Right lobe of liver (tissue), 4 donors: ENCODE results near the gene GON7.

Experiments used
- POLR2A ChIP-seq: fragments of 450-650 bp; IDR thresholded peaks from one replicate; pipeline ENCODE4 v1.6.1; 2017; ENCODE audit warnings: antibody characterized with exemption, mild to moderate bottlenecking
- TF ChIP-seq, protein P1 (sequence below), 4 donors: fragments of 200-600 bp in 3 of 4; fragments of 450-650 bp in 1 of 4; IDR thresholded peaks; one replicate each; pipeline versions ENCODE4 v1.5.1 to v1.8.0; 2016 to 2022; ENCODE audit warnings: antibody characterized with exemption in 4 of 4, mild to moderate bottlenecking in 2 of 4
- donor health status: DM: no; HTN: no; CAD: no.
- donor health status: DM: no; HTN: no; CAD: no.
- donor health status: DM: no; HTN: yes; CAD: no.

DNA sequence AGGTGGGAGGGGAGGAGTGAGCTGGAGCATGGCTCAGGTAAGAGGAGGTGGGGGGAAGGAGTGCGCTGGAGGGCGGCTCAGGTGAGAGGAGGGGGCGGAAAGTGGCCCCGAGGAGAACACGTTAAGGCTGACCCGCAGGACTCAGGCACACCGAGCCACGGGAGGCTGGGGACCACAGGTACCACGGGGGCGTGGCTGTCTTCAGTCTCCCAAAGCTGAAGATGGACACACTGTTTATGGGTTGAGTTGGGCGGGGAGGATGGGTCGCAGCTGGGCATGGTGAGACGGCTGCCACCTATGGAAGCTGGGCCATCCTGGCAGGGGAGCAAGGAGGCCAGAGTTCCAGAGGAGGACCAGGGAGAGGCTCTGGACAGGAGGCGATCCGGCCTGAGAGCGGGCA lies 23.7 kb upstream of the GON7 start:
- TF ChIP-seq, protein P1, sequence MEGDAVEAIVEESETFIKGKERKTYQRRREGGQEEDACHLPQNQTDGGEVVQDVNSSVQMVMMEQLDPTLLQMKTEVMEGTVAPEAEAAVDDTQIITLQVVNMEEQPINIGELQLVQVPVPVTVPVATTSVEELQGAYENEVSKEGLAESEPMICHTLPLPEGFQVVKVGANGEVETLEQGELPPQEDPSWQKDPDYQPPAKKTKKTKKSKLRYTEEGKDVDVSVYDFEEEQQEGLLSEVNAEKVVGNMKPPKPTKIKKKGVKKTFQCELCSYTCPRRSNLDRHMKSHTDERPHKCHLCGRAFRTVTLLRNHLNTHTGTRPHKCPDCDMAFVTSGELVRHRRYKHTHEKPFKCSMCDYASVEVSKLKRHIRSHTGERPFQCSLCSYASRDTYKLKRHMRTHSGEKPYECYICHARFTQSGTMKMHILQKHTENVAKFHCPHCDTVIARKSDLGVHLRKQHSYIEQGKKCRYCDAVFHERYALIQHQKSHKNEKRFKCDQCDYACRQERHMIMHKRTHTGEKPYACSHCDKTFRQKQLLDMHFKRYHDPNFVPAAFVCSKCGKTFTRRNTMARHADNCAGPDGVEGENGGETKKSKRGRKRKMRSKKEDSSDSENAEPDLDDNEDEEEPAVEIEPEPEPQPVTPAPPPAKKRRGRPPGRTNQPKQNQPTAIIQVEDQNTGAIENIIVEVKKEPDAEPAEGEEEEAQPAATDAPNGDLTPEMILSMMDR (IDR thresholded peaks at IDR 0.05), result no peak
- TF ChIP-seq POLR2A, result no peak
